ENCODE measurements around the gene SLC9A7. TPM values are rescaled to one million over a fixed set of nuclear protein-coding genes. Genes with fewer than 3 reads are reported as not detected.
A peak's percentile ranks its signal among the peaks of the same experiment; 100 is the strongest.

Gene SLC9A7
- polyA plus RNA-seq, 5 donors = 2.3 to 3.2 (median 2.9) TPM

DNA sequence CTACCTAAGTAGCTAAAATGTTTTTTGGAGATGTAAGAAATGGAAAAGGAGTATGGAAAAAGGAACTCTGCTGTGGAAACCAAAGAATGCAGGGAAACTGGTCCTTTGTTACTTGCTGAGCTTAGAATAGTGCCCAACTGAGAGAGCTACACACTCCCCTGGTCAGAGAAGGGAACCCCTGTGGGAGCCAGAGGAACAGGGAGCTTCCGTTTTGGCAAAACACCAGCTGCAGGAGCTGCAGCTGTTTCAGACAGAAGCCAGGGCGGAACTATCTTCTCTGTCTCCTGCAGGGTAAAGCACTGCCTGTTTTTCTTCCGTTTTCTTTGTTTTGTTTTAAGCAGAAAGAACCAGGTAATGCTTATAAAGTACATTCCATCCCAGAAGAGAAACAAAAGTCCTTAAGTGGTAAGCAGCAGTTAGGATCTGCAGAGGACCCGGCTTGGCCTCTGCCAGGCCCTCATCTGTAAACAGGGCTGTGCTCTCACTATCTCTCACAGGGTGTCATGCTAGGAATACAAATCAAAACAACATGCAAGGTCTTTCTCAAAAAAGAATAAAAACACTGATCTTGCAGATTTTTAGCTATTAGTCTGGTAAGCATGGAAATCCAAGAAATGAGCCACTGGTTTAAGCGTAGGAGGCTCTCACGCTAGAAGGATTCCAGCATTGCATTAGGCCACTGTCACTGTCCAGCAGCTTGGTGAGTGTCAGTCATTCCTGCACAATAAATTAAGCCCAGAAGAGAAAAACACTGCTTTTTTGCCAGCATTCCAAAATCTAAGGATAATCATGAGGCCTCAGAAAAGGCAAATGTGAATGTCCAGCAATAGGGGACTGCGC, 109.3 kb downstream of the SLC9A7 start:
- DNase-seq = no peak

DNA sequence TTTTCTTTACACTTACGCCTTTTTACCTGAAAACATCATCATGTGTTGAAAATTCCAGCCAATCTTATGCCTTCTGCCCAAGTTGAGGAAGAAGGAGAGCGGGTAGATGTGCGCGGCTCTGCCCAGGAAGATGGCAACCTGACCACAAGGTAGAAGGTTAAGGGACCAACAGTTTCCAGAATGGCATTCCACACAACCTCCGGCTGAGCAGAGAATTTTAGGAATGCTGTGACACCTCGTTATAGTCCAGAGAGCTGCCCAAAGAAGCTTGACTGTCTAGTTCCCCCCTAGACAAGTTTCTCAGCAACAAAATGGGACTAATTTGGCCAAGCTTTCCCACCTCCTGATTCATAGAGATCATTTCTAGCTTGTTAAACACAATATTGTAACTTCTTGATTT, 110.3 kb downstream of the SLC9A7 start:
- DNase-seq = no peak

DNA sequence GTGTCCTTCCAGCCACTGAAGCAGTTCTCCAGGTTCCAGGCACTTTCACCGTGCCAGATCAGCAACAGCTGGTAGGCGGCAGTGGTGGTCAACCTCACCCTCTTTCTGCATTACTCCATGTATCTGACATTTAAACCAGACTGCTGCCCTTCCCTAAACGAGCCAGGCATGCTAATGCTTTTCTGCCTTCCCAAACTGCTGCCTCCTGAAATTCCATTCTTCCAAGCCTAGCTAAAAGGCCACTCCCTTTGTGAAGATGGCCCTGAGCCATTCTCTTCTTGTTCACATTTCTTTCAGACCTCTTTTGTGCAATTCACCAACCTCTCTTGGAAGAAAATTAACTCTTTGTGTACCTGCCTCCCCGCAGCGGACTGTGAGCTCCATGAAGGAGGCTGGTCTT, 111.7 kb downstream of the SLC9A7 start:
- no peak for DNase-seq

DNA sequence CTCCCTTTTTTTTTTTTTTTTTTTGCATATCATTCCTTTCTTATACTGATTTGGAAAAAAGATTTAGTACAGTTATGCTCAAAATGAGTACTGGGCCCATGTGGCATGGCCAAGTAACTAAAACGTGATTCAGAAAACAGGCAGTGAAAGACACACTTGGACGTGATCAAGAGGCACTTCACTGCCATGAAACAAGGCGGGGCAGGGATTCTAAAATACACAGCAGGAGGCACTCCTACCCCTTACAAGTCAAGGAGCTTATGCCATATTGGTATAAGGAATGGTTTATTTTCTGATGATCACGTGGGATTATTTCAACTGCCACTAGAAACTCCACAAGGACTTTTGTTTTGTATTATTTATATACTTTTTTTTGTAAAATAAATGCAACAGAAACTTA, 113.3 kb downstream of the SLC9A7 start:
- DNase-seq = peak in 1 of 2 donors; percentile 10

DNA sequence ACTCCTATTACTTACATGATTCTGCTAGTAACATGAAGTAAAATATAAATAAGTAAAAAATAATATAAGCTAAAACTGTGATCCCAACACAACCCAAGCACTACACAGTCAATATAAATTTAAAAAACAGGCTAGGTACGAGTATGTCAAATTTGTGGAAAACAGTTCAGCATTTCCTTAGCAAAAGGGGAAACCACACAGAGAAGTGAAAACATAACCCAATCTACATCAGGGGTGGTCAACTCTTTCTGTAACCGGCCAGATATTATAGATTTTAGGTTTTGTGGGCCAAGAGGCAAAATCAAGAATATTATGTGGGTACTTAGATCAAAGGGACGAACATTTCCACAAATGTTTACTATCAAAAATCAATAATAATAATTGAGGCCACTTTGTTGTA, 115.3 kb downstream of the SLC9A7 start:
- no peak for DNase-seq

DNA sequence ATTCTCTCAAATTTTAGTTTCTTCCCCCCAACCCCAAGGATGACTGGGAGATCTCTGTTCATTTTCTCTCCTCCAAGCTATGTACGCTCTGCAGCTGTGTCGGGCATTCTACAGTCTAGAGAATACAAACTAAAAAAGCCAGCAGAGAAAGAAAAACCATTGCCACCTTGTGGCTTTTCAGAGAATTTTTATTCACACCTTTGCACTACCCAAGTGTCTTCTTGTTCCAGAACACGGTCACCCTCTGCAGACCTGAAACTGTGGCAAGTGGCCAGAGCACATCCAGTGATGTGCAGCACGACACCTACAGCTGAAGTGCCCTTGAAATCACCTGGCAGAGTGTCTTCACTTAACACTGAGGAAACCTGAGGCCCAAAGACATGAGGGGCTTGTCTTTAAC, 116.8 kb downstream of the SLC9A7 start:
- DNase-seq = no peak

DNA sequence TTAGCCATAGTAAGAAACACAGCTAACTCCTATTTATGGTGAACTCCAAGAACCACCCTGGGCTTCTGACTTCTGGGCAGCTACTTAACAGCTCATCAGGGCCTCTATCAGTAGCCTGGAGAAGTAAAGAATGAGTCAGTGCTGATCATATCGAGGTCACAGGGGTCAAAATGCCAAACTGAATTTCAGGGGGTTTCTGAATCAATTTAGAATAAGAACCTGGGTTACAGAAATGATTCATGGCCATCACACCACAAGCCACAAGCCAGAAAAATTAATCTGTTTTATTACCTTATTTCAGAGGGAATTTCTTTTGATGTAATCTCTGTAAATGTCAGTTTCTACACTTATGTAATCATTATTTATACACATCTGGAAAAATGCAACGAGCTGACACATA, 121.0 kb downstream of the SLC9A7 start:
- no peak for DNase-seq

DNA sequence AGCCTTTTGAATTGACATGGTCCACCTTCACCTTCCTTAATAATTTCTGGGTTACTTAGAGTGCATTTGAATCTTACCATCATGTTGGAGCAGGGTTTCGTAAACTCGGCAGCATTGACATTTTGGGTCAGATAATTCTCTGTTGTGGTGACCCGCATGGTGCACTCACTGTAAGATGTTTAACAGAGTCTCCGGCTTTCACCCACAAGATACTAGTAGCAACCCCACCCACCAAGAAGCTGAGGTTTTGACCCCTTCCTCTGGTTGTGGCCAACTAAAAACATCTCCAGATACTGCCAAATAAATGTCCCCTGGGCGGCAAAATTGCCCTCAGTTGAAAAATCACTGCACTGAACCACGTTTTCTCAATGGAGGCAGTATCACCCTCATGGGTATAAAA, 122.7 kb downstream of the SLC9A7 start:
- no peak for DNase-seq

DNA sequence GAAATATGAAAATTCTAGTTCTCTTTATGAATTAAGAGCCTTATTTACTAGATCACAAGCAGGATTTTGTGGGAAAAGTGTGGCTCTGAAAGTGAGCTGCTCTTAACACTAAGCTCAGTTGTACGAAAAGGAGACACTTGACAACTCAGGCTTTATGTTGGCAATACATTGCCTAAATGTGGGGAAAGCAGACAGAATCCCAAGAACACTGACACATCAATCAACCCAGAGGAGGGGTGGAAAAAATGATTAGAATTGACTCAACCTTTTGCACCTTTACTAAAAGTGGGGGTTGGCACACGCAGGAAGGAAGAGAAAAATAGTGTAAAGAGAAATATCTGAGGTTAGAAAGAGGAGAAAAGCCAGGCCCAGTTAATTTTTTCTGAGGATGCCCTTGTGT, 123.7 kb downstream of the SLC9A7 start:
- no peak for DNase-seq

DNA sequence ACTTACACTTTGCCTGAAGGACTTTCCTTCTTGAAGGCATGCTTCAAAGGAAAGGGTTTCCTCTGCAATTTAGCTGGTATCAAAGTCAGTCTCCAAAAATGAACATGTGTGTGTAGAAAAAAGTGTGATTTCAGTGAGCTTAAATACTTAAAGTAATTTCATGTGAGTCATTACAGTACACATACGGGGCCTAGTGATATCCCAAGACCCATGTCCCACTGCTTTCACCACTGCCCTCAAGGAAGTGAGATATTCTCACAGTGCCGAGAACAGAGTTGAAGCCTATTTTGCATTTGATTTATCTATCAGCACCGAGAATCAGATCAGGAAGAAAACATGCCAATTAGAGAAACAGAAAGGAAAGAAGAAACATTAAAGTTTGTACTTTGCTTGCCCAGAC, 124.3 kb downstream of the SLC9A7 start:
- no peak for DNase-seq

DNA sequence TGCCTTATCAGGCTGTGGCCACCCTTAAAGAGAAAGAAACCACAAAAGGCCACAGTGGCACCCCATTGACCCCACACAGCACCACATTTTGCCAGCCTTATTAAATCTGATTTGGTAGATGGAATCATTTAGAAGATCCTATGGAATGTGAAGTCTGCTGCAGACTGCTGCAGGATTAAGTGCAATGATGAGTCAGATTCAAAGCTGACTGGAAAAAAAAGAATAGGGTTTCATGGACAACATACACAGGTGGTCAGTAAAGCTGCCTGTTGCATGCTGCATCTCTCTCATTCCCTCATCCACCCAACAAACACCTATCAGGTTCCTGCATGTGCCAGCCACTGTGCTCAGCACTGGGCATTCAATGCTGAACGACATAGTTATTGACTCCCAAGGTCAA, 128.8 kb downstream of the SLC9A7 start:
- DNase-seq = no peak

DNA sequence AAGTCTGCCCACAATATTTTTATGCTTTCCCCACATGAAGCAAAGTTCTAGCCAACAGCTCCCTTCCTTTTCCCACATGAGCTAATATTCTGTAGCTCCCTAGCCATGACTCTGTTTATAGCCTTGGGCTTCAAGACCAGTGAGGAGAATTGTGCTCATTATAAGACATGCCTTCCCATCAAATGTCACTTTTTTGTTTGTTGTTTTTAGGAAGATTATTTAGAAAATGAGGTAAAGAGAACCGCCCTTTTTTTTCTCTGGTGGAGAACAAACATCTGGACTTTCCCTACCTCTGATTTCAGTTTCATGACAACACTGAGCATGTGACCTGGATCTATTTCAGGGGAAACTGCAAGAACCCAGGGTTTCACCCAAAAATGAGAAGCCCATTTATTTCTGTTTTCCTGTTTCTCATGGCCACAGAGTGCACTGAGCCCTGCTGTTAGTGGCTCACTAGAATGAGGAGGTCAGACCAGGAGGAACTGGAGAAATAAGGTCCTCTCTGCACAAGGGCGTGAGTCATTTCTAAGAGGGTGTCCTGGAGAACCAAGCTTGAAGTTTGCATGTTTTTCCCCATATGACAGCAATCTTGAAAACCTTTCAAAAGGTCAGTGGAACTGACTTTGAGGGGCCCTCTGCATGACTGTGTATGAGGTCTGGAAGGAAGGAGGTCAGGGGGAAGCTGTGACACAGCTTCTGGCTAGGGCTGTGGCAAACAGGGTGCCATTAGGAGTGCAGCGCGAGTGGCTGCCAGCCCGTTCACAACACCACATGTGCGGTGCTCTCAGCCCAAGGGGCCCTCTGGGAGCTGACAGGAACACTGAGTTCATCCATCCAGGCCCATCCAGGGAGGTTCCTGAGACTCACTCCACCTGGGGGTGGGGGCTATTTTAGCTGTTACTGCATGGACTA, 130.2 kb downstream of the SLC9A7 start:
- DNase-seq = peak; percentile 29 to 54

DNA sequence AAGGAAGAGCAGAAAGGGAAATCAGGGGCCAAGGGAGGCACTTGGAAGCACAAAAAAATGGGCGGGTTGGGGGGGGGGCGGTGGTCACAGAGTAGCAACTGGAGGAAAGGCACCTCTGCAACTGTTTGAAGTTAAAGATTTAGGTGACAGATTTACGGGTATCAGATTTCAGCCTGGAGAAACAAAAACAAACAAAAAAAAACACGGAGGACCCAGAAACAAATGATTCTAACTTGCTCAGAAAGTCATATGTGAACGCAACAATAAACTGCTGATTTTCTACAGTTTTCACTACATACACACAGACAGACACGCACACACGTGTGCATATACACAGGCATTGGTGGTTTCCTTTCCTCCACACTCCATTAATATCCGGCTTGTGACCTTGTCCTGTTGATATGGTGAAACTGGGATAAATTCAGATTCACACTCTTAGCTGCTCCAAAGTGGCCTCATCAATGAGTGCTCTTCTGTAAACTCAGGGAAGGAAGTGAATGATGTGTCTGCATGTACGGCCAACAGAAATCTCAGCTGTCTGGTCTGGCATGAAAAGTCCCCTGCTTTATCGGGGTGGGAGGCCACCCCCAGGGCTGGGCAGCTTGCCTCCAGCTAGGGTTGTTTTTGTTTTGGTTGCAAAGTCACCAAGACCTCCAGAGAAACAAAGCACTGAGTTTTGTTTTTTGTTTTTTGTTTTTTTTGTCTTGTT, 131.1 kb downstream of the SLC9A7 start:
- DNase-seq = peak; percentile 72 to 78

DNA sequence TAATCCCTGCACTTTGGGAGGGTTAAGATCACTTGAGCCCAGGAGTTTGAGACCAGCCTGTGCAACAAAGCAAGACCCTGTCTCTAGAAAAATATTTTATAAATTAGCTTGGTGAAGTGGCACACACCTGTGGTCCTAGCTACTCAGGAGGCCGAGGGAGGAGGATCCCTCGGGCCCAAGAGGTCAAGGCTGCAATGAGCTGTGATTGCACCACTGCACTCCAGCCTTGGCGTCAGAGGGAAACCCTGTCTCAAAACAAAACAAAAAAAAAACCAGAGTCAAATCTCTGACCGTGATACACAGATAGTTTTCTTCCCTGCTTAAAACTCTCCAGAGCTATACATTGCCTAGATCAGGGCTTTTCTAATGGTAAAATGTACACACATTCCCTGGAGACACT, 131.9 kb downstream of the SLC9A7 start:
- DNase-seq = no peak

DNA sequence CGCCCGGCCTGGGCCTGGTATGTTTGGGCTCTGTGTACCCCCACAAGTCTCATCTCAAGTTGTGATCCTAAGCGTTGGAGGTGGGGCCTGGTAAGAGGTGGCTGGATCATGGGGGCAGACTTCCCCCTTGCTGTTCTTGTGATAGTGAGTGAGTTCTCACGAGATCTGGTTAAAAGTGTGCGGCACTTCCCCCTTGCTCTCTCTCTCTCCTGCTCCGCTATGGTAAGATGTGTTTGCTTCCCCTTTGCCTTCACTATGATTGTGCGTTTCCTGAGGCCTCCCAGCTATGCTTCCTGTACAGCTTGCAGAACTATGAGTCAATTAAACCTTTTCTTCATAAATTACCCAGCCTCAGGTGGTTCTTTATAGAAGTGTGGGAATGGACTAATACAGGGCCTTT, 132.4 kb downstream of the SLC9A7 start:
- DNase-seq = no peak

DNA sequence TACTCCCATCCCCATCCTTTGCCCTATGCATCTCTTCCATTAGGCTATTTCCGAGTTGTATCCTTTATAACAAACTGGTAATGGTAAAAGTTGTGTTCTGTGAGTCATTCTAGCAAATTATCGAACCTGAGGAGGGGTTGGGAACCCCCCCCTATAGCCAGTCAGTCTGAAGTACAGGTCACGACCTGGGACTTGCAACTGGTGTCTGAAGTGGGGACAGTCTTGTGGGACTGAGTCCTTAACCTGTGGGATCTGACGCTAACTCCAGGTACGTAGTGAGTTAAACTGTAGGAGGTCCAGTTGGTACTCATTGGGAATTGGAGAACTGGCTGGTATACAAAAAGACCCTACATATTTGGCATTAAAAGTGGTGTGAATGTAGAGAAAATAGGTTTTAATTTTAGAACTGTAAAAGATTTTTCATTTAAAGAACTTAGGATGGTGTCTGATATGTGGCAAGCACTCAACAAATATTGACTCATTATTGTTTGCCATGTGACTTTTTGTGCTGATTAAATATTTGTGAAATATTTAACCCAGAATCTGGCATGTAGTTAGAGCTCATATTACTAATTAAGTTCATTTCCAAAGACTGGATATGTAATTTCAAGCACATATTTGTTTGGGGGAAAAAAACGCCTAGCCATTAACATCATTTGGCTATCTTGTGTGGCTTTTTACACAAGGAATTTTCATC, 134.7 kb downstream of the SLC9A7 start:
- DNase-seq = no peak

DNA sequence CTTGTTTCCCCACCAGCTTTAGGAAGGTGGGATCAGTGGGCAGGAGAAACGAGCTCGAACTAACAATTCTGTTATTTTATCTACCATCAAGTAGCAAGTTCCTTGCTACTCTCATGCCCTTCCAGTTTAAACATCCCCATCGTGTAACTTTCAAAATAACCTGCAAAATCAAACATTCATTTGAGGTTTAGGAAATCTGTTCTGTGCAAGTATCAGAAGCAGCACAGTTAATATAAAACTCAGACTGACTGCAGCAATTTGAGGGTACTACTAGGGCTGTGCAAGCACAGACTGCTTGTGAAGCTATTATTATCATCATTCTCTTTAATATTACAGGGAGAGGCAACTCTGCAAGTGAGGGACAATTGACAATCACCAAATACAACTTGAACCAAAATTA, 137.3 kb downstream of the SLC9A7 start:
- DNase-seq = no peak

DNA sequence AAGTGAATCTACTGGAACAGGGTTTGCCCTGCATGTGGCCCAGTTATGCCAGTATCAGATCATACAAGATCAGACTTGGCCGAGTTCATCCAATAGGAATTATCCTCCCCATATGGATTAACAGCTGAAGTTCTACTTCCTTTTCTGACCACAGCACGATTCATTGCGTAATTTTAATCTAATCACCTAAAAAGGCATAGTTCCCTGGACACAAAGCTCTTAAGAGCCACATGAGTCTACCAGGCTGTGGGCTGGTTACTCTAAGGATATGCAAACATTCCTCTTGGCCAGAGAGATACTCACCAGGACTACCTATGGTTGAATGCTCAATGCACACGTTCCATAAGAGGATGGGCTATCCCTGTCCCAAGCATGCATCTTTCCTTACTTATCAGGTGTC, 138.4 kb downstream of the SLC9A7 start:
- no peak for DNase-seq

DNA sequence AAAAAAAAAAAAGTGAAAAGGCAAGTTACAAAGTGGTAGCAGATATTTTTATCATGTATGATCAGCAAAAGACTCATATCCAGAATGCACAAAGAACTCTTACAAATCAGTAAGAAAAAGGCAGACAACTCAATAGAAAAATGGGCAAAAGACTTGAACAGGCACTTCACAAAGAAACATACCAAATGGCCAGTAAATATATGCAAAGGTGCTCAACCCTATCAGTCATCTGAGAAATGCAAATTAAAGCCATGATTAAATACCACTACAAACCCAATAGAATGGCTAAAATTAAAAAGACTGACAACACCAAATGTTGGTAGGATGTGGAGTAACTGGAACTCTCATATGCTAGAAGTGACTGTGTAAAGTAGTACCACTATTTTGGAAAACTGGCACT, 140.0 kb downstream of the SLC9A7 start:
- DNase-seq = no peak

DNA sequence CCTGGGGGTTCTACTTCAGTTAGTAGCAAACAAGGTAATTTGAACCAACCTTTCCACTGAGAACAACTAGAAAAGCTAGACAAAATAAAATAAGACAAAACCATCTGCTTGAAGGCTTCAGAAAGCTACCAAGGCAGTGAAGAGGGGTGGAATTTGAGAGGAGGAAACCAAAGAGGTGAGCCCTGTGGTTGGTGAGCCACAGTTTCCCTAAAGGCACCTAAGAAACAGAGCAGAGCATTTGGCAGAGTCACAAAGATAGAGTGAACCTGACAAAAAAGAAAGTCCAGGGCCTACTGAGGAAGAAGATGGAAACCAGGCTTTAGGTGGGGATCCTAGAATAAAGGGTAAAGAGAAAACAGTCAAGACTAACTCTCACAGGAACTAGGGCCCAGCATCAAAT, 141.0 kb downstream of the SLC9A7 start:
- no peak for DNase-seq

DNA sequence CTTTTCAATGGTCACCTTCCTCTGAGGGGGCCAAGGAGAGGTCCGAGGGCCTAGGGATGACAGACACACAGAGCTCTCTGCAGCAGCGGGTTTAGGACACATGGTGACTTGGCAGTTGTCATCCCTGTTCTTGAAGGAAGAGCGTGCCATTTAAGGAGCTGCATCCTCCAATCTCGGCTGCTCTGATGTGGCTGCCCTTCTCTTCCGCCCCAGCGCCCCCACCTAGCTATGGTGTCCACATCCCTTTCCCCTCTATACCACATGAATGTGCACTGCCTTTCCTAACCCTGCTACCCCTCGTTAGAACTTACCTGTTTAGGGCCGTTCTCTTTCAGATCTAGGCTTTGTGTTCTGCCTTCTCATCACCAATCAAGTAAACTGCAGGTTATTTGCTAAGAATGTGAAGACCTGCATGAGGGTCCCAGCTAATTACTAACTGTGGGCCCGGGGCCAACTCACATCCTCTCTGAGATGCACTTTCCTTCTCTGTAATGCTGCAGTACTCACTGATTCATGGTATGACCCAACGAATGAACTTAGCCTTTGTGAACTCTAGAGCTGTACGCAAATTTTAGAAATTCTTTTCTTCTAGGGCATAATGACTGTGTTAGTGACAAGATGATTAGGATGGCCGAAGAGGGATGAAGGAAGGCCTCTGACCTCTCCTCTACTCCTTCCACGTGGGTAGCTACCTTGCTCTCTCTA, 147.1 kb downstream of the SLC9A7 start:
- no peak for DNase-seq

All from right lung (tissue), 5 donors.